Measurements from ENCODE around the gene PGC.

Gene PGC

DNA sequence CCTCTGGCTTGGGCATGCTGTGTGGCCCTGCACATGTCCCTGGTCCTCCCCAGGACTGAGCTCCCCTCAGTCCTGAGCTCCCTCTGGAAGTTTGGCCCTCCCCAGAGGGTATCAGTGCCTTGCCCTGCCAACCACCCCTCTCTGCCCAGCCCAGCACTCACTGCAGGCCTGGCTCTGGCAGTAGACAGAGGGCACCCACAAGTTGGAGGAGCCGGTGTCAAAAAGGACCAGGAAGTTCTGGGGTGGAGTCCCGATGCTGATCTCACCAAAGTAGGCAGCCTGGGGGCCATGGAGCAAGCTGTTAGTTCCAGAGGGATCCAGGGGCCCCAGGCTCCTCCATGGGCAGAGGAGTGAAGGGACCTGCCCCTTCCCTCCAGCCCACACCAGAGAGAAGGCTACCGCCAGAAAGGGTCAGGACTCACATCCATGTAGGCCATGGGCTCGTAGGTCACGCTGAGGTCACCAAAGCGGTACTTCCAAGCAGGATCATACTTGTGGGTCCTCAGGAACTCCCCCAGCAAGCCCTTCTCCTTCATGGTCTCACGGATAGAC is 2.9 kb downstream of the PGC start:
- DNase-seq, result no peak

DNA sequence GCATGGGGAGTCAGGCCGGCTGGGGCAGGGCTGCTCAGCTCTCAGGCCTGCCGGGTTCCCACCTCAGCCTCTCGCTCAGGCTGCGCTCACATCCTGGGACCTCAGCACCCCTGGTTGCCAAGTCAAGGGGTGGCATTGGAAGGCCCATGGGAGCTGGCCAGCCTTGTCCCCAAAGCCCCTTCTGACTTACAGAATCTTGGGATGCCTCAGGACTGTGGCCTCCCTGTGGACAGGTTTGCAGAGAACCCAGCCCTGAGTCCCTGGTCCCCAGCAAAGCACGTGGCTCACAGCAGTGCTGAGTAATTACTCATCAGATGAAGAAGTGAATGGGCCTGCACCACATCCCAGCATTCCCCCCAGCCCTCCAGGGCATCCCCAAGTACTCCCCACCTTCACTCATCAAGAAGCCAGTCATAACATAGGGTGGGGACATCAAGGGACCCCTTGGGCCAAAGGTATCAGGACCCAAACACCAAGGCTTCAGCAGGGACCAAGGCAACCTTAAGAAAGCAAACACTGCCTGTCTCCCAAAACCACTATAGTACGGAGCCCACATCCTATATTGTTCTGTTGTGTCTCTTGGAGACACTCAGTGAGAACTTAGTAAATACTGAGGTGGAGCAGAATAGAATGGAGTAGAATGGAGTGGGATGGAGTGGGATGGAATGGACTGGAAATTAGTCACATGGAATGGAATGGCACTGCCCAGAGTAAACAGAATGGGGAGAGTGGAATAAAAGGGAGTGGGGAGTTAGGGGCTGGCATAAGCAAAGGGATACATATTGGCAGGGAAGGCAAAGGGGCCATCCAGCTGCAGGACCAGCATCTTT is 3.6 kb downstream of the PGC start:
- no peak for DNase-seq

DNA sequence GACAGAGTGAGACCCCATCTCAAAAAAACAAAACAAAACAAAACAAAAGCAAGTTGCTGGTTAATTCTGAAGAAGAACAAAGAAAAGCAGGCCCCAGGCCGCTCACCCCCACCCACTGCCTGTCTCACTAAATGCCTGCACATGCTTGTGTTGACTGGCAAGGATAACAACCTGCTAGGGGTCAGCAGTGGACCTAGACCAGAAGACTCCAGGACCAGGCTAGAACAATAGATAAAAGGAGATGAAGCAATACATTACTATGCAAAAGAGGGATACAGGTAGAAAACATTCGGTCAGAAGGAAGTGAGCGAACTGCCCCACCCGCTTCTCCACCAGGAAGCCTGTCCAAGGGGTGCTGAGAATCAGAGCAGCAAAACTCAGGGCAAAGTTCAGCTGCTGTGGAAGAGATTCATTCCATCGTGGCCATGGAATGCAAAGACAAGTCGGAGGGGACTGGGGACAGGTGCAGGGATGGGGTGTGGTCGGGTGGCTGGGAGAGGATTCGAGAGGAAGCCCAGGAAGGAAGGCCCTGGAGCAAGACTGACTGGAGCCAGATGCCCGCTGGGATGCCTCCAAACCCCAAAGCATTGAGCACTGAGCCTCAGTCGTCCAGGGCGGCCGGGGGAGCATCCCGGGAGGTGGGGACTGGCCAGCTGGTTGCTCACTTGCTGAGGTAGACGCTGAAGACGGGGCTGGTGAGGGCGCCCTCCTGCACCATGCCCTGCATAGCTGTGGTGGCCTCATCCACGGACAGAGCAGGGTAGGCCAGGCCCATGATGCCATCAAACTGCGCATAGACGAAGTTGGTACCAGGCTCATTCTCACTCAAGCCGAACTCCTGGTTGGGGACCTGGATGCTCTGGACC is 5.3 kb downstream of the PGC start:
- no peak for DNase-seq

DNA sequence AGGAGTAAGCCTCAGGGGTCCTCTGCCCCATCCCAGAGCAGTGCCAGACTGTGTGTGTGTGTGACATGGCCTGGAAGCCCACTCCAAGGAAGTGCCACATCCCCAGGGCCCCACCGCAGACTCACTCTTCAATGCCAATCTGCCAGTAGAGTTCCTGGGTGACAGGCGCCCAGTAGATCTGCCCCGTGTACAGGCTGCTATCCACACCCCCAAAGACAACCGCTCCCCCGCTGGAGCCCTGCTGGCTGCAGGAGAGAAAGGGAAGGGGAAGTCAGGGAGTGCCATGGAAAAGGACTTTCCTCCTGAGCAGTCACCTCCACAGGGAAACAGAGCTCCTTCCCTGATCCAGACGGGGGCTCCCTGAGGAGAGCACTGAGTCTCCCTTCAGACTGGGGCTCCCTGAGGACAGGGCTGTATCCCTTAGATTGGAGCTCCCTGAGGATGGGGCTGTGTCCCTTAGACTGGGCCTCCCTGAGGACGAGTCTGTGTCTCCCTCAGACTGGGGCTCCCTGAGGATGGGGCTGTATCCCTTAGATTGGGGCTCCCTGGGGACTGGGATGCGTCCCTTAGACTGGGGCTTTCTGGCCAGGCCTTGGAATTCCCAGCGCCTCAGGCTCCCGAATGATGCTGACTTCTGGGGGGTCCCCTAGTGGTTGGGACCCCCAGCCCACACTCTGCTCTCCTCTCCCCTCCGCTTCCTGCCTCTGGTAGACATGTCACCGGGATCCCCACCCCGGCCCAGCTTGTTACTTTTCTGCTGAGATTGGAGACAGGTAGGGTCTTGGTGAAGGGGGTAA is 6.6 kb downstream of the PGC start:
- DNase-seq, result no peak

DNA sequence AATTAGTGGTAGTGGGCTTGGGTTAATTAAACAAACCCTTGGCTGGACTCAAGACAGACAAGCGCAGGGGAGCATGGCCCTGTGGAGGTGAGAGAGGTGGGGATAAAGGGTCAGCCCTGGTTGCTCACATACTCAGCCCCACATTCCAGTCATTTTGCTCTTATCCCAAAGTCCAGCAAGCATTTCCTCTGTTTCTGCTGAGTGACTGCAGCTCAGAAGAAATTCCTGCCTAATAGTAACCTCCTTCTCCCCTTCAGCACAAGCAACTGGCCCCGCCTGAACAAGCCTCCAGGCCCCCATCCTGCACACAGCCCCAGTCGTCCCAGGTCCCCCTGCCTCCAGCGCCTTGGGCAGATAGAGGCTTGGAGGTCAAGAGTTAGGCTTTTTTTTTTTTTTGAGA is 8.2 kb downstream of the PGC start:
- no peak for DNase-seq

DNA sequence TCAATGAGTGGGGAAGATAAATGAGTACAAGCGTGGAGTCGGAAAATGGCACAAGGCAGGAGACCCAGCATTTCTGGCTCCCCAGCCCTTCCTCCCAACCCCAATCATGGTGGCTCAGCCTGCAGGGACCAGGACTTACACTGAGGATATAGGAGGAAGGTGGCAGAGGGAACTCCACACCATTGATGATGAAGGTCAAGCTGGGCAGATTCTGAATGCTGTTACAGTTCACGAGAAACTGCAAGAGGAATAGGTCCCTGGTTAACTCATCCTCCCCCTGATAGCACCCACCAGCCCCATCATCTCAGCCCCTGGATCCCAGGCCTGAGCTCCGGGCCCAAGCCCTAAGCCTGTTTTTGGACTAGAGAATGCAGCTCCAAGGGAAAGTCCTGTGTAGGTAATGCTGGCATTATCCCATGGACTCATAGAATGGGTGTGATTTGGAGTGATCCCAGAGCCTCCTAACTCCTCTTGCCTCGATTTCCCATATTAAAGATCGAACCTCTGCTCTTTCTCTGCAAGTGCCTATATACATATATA is 9.5 kb downstream of the PGC start:
- no peak for DNase-seq

DNA sequence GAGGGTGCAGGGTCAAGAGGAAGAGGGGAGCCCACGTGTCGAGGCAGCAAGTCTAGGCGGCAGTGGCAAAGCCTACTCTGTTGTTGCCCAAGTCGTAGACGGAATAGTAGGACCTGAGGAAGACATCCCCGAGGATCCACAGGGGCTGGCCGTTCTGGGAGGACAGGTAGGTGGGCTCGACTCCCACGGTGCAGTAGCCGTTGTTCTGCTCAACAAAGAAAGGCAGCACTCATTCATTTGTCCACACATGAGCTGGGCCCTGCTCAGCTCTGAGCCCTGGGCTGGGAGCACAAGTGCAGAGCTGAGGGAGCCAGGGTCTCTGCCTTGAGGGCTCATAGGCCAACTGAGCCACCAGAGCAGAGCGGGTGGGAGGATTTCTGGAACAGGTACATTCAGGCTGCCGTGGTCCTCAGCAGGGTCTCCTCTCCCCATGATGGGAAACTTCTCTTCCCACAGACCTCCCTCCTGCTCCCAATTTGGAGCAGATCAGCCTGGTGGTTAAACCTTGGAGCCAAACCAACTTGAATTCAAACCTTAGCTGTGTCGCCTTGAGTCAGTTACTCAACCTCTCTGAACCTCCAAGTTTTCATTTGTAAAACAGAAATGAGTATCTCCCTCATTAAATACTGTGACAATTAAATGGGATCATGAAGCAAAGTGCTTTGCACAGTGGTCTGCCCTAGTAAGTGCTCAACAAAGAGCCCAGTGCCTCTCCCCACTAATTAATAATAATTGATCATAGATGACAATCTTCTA is 10.2 kb downstream of the PGC start:
- no peak for DNase-seq

DNA sequence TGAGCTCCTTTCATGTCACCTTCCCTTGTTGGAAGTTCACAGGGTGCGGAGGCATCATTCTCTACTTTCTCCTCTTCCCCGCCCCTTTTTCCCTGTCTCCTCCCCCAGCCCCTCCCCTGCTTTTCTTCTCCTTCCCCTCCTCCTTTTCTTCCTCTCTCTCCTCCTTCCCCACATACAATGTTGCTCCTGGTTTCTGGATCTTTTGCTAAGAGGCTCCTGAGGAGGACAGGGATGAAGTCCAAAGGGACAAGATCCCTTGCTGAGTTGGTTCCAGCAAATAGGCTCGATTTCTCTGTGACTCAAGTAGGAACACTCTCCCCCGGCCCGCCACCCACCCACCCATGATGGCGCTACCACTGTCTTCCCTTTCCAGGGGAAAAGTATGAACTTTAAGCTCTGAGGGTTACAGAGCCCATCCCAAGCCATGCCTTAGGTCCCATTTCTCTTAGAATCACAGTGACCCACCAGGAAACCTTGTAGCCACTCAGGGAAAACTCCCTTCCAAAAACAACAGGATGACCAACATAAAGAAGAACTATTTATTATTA is 10.9 kb downstream of the PGC start:
- no peak for DNase-seq

DNA sequence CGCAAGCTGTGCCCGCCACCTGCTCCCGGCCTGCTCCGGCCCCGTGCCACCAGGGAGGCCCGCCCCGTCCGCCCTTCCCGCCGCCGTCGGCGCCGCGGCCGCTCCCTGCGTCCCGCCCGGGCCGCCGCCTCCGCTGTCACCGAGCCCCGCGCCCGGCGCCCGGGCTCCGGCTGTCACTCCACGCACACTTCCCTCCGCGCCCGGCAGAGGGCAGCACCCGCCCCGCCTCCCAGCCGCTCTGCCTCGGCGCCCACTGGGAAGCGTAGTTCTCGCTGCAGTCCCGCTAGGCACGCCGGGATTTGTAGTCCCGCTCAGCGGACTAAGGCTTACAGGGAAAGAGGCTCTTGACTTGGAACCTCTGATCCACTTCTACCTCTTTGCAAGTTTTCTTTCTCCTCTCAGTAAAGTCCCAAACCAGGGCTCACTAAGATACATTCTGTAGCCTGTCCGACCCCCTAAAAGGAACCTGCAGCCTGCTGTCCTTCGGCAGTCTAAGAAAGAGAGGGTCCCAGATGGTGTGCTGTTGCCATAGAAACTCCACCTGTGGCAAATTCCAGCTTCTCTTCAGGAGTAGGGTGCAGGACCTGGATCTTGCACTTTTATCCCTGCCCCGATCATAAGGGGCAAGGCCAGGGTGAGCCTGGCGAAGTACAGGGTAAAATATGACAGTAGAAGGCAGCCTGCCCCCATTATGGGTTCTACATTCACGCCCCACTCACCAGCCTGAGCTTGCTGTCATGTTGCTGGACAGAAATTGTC is 11.6 kb downstream of the PGC start, which contains the start of gene TFEB:
Gene TFEB, minus strand, starts transcription at position 182 of the 759 bp plus-strand sequence. CDS start 44,395 bp downstream, outside the sequence.
- peak; percentile 89 for DNase-seq

DNA sequence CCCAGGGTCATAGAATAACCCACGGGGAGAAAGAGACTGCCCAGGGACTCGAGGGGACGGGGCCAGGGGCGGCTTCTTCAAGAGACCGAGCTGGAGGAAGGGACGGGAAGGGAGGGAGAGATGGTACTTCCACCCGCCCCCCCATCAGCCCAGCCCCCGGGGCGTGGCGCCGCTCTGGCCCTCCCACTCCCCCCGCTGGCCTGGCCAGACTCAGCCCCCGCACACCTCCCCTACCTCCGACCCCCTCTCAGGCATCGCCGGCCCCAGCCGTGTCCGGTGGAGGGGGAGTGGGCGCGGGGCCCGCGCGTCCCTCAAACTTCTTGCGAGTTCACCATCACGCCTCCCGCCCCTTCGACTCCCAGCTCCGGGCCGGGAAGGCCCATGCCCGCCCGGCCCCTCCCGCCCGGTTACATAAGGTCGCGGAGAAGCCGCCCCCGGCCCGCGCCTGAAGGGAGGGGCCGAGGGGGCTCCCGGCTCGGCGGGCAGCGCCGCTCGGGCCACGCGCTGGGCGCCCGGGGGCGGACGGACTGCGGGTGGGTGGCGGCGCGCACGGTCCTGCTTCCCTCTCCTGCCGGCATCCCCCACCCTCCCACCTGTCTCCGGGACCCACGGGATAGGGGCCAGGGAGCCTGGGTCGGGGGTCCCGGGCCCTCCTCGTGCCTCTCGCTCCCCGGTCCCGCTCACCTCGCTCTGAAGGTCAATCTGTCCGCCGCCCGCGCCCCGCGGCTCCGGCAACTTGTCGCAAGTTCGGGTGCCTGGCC is 12.4 kb downstream of the PGC start:
- peak; percentile 70 for DNase-seq

DNA sequence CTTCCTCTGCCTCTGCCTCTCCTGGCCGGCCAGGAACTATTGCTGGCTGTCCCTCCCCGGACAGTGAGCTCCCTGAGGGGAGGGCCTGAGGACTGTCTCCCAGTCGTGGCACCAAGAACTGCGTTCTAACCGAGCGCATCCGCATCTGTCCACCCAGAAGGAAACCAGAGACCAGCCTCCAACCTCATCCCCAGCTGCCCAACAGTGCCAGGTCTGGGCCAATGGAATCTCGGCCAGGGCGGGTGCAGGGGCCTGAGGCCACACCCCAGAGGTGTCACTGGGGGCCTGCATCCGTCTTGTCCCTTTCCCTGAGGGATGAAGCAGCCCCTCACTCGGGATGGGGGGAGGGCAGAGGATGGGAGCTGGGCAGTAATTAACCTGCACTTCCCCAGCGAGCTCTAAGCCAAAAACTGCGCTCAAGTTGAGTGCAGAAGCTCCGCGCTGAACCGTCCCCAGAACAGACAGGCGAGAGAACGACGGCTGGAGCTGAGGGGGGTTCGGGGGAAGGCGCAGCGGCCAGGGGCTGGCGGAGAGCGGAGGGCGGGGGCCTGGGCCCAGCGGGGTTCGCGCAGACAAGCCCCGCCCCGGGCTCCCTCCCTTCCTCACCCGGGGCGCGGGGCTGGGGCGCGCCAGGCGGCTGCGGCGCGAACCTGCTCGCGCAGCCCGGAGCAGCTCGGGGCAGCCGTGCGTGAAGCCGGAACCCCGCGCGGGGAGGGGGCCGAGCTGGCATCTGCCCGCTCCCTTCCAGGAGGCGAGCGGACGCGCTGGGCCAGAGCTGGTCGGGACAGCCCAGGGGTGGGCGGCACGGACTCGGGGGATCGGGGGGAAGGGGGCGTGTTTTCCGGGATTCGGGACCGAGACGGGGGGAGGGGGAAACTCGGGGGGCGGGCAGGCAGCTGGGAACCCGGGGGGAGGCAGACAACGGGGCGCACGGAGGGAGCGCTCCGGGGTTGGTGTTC is 13.2 kb downstream of the PGC start:
- DNase-seq, result peak; percentile 48

DNA sequence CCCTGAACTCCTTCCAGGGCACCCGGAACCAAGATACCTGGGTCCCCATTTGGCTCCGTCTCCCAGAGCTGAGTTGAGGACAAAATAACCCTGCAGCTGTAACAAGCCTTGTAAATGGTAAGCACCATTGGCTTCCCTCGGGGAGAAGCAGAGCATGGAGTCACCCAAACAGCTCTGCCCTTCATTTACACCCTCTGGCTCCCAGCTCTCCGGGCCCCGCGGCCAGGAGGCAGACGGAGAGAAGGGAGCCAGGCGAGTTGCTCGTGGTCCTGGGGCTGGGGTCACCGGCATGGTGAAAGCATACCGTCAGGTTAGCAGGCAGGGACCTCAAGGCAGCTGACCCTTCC is 13.9 kb downstream of the PGC start:
- DNase-seq, result no peak

DNA sequence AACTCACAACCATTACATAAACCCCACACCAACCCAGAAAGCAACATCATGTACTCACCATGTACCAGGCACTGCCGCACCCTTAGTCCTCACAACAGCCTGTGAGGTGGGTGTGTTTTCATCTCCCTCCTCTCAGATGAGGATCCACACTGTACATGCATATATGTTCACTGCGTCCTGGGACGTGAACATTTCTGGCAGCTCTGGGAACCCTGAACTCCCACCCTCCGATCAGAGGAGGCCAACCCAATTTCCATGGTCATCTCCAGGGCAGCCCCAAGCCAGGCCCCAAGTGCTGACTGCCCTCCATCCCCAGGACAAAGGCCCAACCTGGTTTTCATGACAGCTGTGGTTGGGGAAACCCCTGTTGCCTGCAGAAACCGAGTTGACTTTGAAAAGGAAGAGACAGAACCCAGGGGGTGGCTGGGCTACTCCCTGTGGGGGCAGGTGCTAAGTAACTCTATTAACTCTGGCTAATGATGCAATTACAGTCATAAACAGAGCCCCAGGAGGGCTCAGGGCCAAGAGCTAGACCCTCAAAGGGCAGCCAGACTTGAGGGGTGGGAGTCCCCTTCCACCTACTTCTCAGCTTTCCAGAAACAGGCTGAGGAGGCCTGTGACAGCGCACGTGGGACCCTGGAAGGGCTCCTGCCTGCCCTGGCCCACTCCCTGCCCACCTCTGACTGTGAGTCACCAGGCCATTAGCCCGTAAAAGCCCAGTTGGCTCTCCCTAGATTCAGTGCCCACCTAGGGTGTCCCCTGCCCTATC is 14.4 kb downstream of the PGC start:
- no peak for DNase-seq

DNA sequence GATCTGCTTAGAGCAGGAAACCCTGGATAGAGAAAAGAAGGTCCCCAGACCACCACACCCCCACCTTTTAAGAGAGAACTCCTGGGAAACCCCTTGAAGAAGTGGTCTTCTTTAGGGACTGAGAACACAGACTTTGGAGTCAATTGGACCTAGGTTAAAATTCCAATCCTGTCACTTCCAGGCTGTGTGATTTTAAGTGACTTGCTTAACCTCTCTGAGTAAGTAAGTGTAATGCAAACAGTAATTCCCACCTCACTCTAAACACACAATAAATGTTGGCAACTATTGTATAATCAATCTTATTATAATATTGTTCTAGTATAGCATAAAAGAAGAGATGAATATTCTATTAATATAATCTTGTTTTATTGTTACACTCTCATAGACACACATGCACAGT is 15.0 kb downstream of the PGC start:
- DNase-seq, result no peak

DNA sequence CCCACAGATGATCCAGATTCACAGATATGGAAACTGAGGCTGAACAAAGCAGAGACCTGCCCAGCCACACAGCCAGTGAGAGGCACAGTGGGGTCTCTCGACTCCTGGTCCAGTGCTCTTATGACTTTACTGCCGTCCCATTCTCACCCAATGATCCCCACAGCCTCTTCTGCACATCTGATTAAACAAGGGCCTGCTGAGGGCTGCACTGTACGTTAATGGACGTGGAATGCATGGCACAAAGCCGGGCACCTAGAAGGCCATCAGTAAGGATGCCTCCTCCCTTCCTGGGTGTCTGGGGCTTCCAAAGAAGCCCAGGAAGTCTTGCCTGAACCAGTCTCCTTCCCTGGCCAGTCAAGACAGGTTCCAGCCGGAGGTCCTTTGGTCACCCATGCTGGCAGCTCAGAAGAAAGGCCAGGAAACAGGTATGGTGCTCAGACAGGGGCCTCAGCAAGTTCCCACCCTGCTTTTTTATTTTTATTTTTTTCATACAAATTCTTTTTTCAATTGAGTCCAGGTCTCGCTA is 15.6 kb downstream of the PGC start:
- DNase-seq, result no peak

DNA sequence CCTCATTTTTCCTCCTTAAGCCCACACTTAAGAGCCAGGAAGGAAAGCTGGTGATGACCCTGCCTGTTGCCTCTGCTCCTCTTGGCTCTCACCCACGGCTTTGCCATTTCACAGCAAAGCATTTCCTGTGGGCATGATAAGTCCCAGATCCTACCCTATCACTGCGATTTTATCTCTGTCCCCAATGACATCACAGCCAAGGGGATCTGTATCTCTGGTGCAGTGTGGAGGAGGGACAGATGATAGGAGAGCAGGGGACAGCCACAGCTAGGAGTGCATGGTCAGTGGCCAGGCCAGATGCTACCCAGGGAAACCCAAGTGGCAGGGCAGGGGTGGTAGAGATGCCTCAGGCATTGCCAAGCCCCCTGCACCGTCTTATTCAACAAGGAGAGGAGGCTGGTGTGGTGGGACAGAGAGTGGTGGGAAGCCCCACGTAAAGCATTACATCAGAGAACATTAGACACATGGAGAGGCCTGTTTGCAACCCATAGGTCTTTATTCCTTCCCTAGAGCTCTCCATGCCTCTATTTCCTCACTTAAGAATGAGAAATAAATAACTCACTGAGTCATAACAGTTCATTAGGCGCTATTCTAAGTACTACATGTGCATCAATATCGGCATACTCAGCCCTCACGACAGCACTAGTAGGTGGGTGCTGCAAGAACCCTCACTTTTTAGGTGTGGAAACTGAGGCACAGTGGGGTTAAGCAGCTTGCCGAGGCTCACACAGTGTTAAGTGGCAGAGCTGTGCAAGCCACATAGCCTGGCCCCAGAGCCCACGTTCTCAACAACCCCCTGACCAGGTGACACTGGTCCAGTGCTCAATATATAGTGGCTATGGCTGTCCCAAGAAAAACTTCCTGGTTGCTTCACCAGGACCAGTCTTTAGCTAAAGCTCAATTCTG is 16.4 kb downstream of the PGC start:
- no peak for DNase-seq
